K562 (cell line): ENCODE data around the gene STK16. TPM values are rescaled to one million over a fixed set of nuclear protein-coding genes. Genes with fewer than 3 reads are reported as not detected.
A peak's percentile ranks its signal among the peaks of the same experiment; 100 is the strongest.

Experiments
- ARID4B ChIP-seq: sonication (generic); formaldehyde crosslinking; IDR thresholded peaks from 2 replicates; pipeline ENCODE4 v1.8.0; 2022; ENCODE audit warnings: mild to moderate bottlenecking, missing genetic modification reagents
- CHCHD3 ChIP-seq: fragments of 250-450 bp; sonication (Bioruptor Pico); IDR thresholded peaks from 2 replicates; pipeline ENCODE4 v2.1.2; 2022; ENCODE audit warnings: mild to moderate bottlenecking
- EP400 ChIP-seq: fragments of 450-650 bp; IDR thresholded peaks from 2 replicates; pipeline ENCODE4 v1.6.1; 2017; ENCODE audit warnings: antibody characterized with exemption, mild to moderate bottlenecking, moderate library complexity
- JUND ChIP-seq, 2 experiments: IDR thresholded peaks; 2 replicates in 1 of 2; 3 replicates in 1 of 2; pipeline ENCODE4 v1.6.1; 2011; ENCODE audit warnings: borderline replicate concordance in 2 of 2, low read depth in 2 of 2, low read length in 2 of 2, improper control_type of control experiment in 1 of 2, missing biosample characterization in 1 of 2, missing genetic modification characterization in 1 of 2, missing genetic modification reagents in 1 of 2
- MAZ ChIP-seq, 2 experiments: fragments of 450-650 bp in 1 of 2; sonication (generic) in 1 of 2; formaldehyde crosslinking; IDR thresholded peaks in 1 of 2; conservative IDR thresholded peaks in 1 of 2; 2 replicates each; pipeline versions ENCODE4 v1.4.0 to v1.5.0; 2020; ENCODE audit warnings: mild to moderate bottlenecking in 1 of 2, missing genetic modification reagents in 1 of 2
- RBM25 ChIP-seq: fragments of 200-400 bp; formaldehyde crosslinking; IDR thresholded peaks from 2 replicates; pipeline ENCODE4 v1.6.1; 2018; ENCODE audit warnings: low read length, low read depth, moderate library complexity; ENCODE audit not compliant: severe bottlenecking
- SREBF2 ChIP-seq: sonication (generic); formaldehyde crosslinking; IDR thresholded peaks from 2 replicates; pipeline ENCODE4 v1.4.0; 2020; ENCODE audit warnings: mild to moderate bottlenecking, missing genetic modification reagents
- TAF9B ChIP-seq: fragments of 450-650 bp; IDR thresholded peaks from 2 replicates; pipeline ENCODE4 v1.6.1; 2018; ENCODE audit warnings: mild to moderate bottlenecking; ENCODE audit not compliant: partially characterized antibody
- TFAP4 ChIP-seq: sonication (generic); formaldehyde crosslinking; IDR thresholded peaks from 2 replicates; pipeline ENCODE4 v1.8.0; 2022; ENCODE audit warnings: missing genetic modification reagents, mild to moderate bottlenecking, moderate library complexity, borderline replicate concordance
- ZFX ChIP-seq: sonication (generic); formaldehyde crosslinking; IDR thresholded peaks from 2 replicates; pipeline ENCODE4 v1.8.0; 2022; ENCODE audit warnings: mild to moderate bottlenecking, missing genetic modification reagents, moderate library complexity
- polyA plus RNA-seq, 8 experiments: library from polyadenylated mRNA; depleted of rRNA in 4 of 8; stranded (reverse) in 5 of 8; unstranded in 3 of 8; fragments of >200 nt; fragmentation: Nextera tagmentation in 2 of 8; fragmentation: Illumina TruSeq in 1 of 8; extraction: Ambion mirVana in 2 of 8; extraction: Trizol in 1 of 8; gene quantifications; 2 replicates each; pipeline versions ENCODE4 v1.2.1 to v1.2.3, GENCODE V29; 2011 to 2014; ENCODE audit warnings: inconsistent platforms in 1 of 8, missing spikeins in 1 of 8
- total RNA-seq, 7 experiments: library from RNA; depleted of rRNA in 6 of 7; stranded (reverse); fragments of >200 nt in 6 of 7; fragmentation: Illumina TruSeq in 2 of 7; extraction: Trizol in 2 of 7; gene quantifications; 2 replicates each; pipeline versions ENCODE4 v1.2.1 to v1.2.3, GENCODE V29; 2011 to 2021; ENCODE audit warnings: low replicate concordance in 1 of 7
- TF ChIP-seq, protein P1 (sequence below), 2 experiments: fragments of 450-650 bp; IDR thresholded peaks; 2 replicates each; pipeline ENCODE4 v1.6.1; 2018; ENCODE audit warnings: mild to moderate bottlenecking in 2 of 2, low read depth in 1 of 2; ENCODE audit not compliant: partially characterized antibody in 2 of 2

Gene STK16
- total and polyA plus RNA-seq, 9 of the 15 experiments (the other 6 are each of a cell fraction or from before 2014, with no cell fraction given): 5.4 to 36.2 (median 17.8) TPM

- TF ChIP-seq ZFX (peak; percentile 72), RBM25 (no peak), EP400 (peak; percentile 59), TAF9B (no peak), JUND (IDR thresholded peaks at IDR 0.05; ENCODE audit: borderline replicate concordance, low read depth, low read length) (peak; percentile 71), JUND (tag; IDR thresholded peaks at IDR 0.05; ENCODE audit: borderline replicate concordance, low read depth, low read length) (no peak; the same call in 2 of the 3 replicates), TFAP4 (CRISPR knock-in tag) (peak; percentile 36; the same call in 1 of the 2 replicates), ARID4B (0 out of 2 replicates have a peak, but pooled peaks have one; percentile 39), CHCHD3 (no peak), MAZ (CRISPR knock-in tag; conservative IDR thresholded peaks at IDR 0.05 in 1 of 2, IDR thresholded peaks at IDR 0.05 in 1 of 2) (peak; percentile 68 to 79), SREBF2 (CRISPR knock-in tag) (no peak)
- TF ChIP-seq, protein P1, sequence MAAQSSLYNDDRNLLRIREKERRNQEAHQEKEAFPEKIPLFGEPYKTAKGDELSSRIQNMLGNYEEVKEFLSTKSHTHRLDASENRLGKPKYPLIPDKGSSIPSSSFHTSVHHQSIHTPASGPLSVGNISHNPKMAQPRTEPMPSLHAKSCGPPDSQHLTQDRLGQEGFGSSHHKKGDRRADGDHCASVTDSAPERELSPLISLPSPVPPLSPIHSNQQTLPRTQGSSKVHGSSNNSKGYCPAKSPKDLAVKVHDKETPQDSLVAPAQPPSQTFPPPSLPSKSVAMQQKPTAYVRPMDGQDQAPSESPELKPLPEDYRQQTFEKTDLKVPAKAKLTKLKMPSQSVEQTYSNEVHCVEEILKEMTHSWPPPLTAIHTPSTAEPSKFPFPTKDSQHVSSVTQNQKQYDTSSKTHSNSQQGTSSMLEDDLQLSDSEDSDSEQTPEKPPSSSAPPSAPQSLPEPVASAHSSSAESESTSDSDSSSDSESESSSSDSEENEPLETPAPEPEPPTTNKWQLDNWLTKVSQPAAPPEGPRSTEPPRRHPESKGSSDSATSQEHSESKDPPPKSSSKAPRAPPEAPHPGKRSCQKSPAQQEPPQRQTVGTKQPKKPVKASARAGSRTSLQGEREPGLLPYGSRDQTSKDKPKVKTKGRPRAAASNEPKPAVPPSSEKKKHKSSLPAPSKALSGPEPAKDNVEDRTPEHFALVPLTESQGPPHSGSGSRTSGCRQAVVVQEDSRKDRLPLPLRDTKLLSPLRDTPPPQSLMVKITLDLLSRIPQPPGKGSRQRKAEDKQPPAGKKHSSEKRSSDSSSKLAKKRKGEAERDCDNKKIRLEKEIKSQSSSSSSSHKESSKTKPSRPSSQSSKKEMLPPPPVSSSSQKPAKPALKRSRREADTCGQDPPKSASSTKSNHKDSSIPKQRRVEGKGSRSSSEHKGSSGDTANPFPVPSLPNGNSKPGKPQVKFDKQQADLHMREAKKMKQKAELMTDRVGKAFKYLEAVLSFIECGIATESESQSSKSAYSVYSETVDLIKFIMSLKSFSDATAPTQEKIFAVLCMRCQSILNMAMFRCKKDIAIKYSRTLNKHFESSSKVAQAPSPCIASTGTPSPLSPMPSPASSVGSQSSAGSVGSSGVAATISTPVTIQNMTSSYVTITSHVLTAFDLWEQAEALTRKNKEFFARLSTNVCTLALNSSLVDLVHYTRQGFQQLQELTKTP (IDR thresholded peaks at IDR 0.05; ENCODE audit: low read depth in 1 of 2, partially characterized antibody in 2 of 2): no peak
Observed at GRCh38 chr2:219206328-219207133, 38.7 kb upstream of the STK16 start, which contains the start of gene ZFAND2B (continued).
